GM12878 (cell line): ENCODE data around the gene PLEKHA1. TPM values are rescaled to one million over a fixed set of nuclear protein-coding genes. Genes with fewer than 3 reads are reported as not detected.

Experiments used
- ATAC-seq: fragments of 200-7000 bp; cut with Tn5 transposase; 3 replicates; pipeline ENCODE4 v1.9.1; 2020; ENCODE audit warnings: mild to moderate bottlenecking, moderate library complexity
- BruUV-seq: library from RNA; stranded (reverse); fragments of 400-500 nt; replicated peaks from 2 replicates; lab custom pipeline; 2021; lab: Mats Ljungman, UMichigan
- CTCF ChIA-PET: fragments of 300-600 bp; sonication (Branson Sonifier 250); formaldehyde crosslinking; extraction: SDS; loops from one replicate; lab custom pipeline; 2021; ENCODE audit warnings: inconsistent platforms; lab: Yijun Ruan, JAX
- POLR2A ChIA-PET: fragments of 350-600 bp; formaldehyde crosslinking; extraction: SDS; loops from one replicate; lab custom pipeline; 2021; ENCODE audit warnings: inconsistent platforms; lab: Charles Lee
- RAD21 ChIA-PET: fragments of 300-600 bp; sonication (Branson Sonifier 250); formaldehyde crosslinking; loops from one replicate; lab custom pipeline; 2023; ENCODE audit warnings: antibody characterized with exemption; ENCODE audit not compliant: unreplicated experiment; lab: Charles Lee
- SMC1A ChIA-PET: fragments of 300-600 bp; sonication (Branson Sonifier 250); formaldehyde crosslinking; loops from one replicate; lab custom pipeline; 2023; ENCODE audit not compliant: unreplicated experiment, uncharacterized antibody; lab: Charles Lee
- DNase-seq: peaks from one replicate; pipeline ENCODE4 v3.0.0-alpha.2; 2011; ENCODE audit warnings: low read depth, low spot score
- FAIRE-seq: peaks from 3 replicates; lab custom pipeline; 2011; peaks lifted over from hg19 to GRCh38; lab: Jason Lieb, UNC
- H2AFZ ChIP-seq: 2 replicates; pipeline ENCODE4 v1.6.0; 2011; ENCODE audit warnings: low read depth, low read length, control low read depth; ENCODE audit not compliant: control insufficient read depth
- H3K27ac ChIP-seq: 2 replicates; pipeline ENCODE4 v1.5.1; 2011; ENCODE audit warnings: control low read depth; ENCODE audit not compliant: control insufficient read depth, insufficient read depth
- H3K27me3 ChIP-seq, 2 experiments: replicated peaks in 1 of 2; 2 replicates each; pipeline versions ENCODE4 v1.6.0 to v1.6.1; 2011; ENCODE audit warnings: low read length in 1 of 2; ENCODE audit not compliant: control insufficient read depth in 2 of 2, insufficient read depth in 2 of 2
- H3K36me3 ChIP-seq, 2 experiments: 2 replicates each; pipeline ENCODE4 v1.5.1; 2011; ENCODE audit warnings: low read length in 1 of 2; ENCODE audit not compliant: control insufficient read depth in 2 of 2, insufficient read depth in 2 of 2
- H3K4me1 ChIP-seq: 2 replicates; pipeline ENCODE4 v1.6.1; 2011; ENCODE audit warnings: mild to moderate bottlenecking, low read length, moderate library complexity, mixed read lengths; ENCODE audit not compliant: control insufficient read depth, insufficient read depth
- H3K4me2 ChIP-seq: 2 replicates; pipeline ENCODE4 v1.6.0; 2011; ENCODE audit warnings: control low read depth; ENCODE audit not compliant: control insufficient read depth, insufficient read depth
- H3K4me3 ChIP-seq: fragments of 200-600 bp; sonication (generic); 2 replicates; pipeline ENCODE4 v1.5.1; 2016
- H3K79me2 ChIP-seq: 2 replicates; pipeline ENCODE4 v1.6.0; 2011; ENCODE audit warnings: low read length; ENCODE audit not compliant: control insufficient read depth, insufficient read depth
- H3K9ac ChIP-seq: 2 replicates; pipeline ENCODE4 v1.8.0; 2011; ENCODE audit warnings: low read length, control low read depth, mixed read lengths; ENCODE audit not compliant: control insufficient read depth, insufficient read depth
- H3K9me3 ChIP-seq: replicated peaks from 3 replicates; pipeline ENCODE4 v1.5.1; 2011; ENCODE audit warnings: mild to moderate bottlenecking, low read length; ENCODE audit not compliant: control insufficient read depth, insufficient read depth
- H4K20me1 ChIP-seq: 2 replicates; pipeline ENCODE4 v1.6.0; 2011; ENCODE audit not compliant: control insufficient read depth, insufficient read depth
- CBFB ChIP-seq: IDR thresholded peaks from 2 replicates; pipeline ENCODE4 v1.6.1; 2016; ENCODE audit warnings: antibody characterized with exemption, low read depth
- E2F4 ChIP-seq: IDR thresholded peaks from 2 replicates; pipeline ENCODE4 v1.6.1; 2012; ENCODE audit warnings: low read depth, low read length, improper control_type of control experiment
- HDGF ChIP-seq: fragments of 450-650 bp; IDR thresholded peaks from 2 replicates; pipeline ENCODE4 v1.6.1; 2016; ENCODE audit warnings: antibody characterized with exemption
- JUNB ChIP-seq: IDR thresholded peaks from 2 replicates; pipeline ENCODE4 v1.6.1; 2016; ENCODE audit warnings: antibody characterized with exemption, mild to moderate bottlenecking
- MXI1 ChIP-seq: fragments of 150-350 bp; IDR thresholded peaks from 2 replicates; pipeline ENCODE4 v1.6.1; 2011; ENCODE audit warnings: low read depth, mild to moderate bottlenecking, inconsistent platforms, low read length, improper control_type of control experiment
- NFXL1 ChIP-seq: fragments of 450-650 bp; IDR thresholded peaks from 2 replicates; pipeline ENCODE4 v1.6.1; 2017; ENCODE audit warnings: antibody characterized with exemption, mild to moderate bottlenecking, borderline replicate concordance
- NKRF ChIP-seq: fragments of 450-650 bp; conservative IDR thresholded peaks from 2 replicates; pipeline ENCODE4 v1.6.1; 2017; ENCODE audit warnings: mild to moderate bottlenecking, moderate library complexity
- PKNOX1 ChIP-seq: fragments of 450-650 bp; IDR thresholded peaks from 2 replicates; pipeline ENCODE4 v1.6.1; 2016; ENCODE audit warnings: mild to moderate bottlenecking
- SIN3A ChIP-seq: IDR thresholded peaks from 2 replicates; pipeline ENCODE4 v1.6.1; 2012; ENCODE audit warnings: low read depth, low read length, improper control_type of control experiment
- SKIL ChIP-seq: fragments of 450-650 bp; IDR thresholded peaks from 2 replicates; pipeline ENCODE4 v1.6.1; 2017; ENCODE audit warnings: mild to moderate bottlenecking, low read depth, inconsistent platforms; ENCODE audit not compliant: poor library complexity, severe bottlenecking
- STAT3 ChIP-seq: IDR thresholded peaks from 2 replicates; pipeline ENCODE4 v1.6.1; 2011; ENCODE audit warnings: low read depth, low read length, improper control_type of control experiment
- ZNF217 ChIP-seq: fragments of 450-650 bp; IDR thresholded peaks from 2 replicates; pipeline ENCODE4 v1.6.1; 2017; ENCODE audit warnings: antibody characterized with exemption, mild to moderate bottlenecking
- ZNF622 ChIP-seq: fragments of 450-650 bp; IDR thresholded peaks from 2 replicates; pipeline ENCODE4 v1.6.1; 2017; ENCODE audit warnings: mild to moderate bottlenecking, inconsistent platforms
- WGBS: methylation state at CpG from one replicate; pipeline ENCODE4 v1.1.6; 2016; ENCODE audit warnings: low lambda C conversion rate; ENCODE audit not compliant: insufficient replicate concordance, insufficient coverage; ENCODE audit errors: missing lambda C conversion rate; 5-methylcytosine and 5-hydroxymethylcytosine counted together
- in situ Hi-C: fragments of 300-500 bp; cut with MboI; formaldehyde crosslinking; loops from 9 replicates; pipeline ENCODE4 v1.14.3; 2018; ENCODE audit warnings: mixed read lengths
- intact Hi-C: fragments of 100-400 bp; cut with micrococcal nuclease; formaldehyde crosslinking; loops from one replicate; pipeline ENCODE4 v1.14.2; 2022; ENCODE audit not compliant: unreplicated experiment
- polyA plus RNA-seq, 11 experiments: library from polyadenylated mRNA; depleted of rRNA in 4 of 11; unstranded in 6 of 11; stranded (reverse) in 5 of 11; fragments of >200 nt; fragmentation: Nextera tagmentation in 4 of 11; fragmentation: Illumina TruSeq in 1 of 11; extraction: Ambion mirVana in 4 of 11; extraction: Trizol in 1 of 11; gene quantifications; 1 replicate in 1 of 11; 2 replicates in 10 of 11; pipeline versions ENCODE4 v1.2.1 to v1.2.3, GENCODE V29; 2011 to 2016; ENCODE audit warnings: inconsistent platforms in 2 of 11, missing spikeins in 2 of 11, low read depth in 1 of 11
- total RNA-seq, 4 experiments: library from RNA; depleted of rRNA in 3 of 4; stranded (reverse); fragments of >200 nt in 3 of 4; fragmentation: Illumina TruSeq in 1 of 4; extraction: Trizol in 1 of 4; gene quantifications; 2 replicates each; pipeline versions ENCODE4 v1.2.1 to v1.2.3, GENCODE V29; 2013 to 2021

PLEKHA1 gene
- total and polyA plus RNA-seq, 10 of the 15 experiments (the other 5 are each of a cell fraction or from before 2014, with no cell fraction given) = 0.15 to 6.0 (median 0.32) TPM

- H3K79me2 ChIP-seq = no peaks in the 10 kb centered on the region
- no peak overlapping the region for H3K4me3 ChIP-seq
- ChIA-PET RAD21 (interaction anchor here (1.3 kb wide), 1 partner anchor 47 kb away, joined by 4 read pairs; no protein-coding TSS in a partner anchor), CTCF (interaction anchor here (0.9 to 1.4 kb wide), 6 partner anchors 27 to 178 kb away, joined by 3 to 5 read pairs (median 3); no protein-coding TSS in a partner anchor), SMC1A (interaction anchor here (1.4 kb wide), 1 partner anchor 12 kb away, joined by 3 read pairs; no protein-coding TSS in a partner anchor), POLR2A (no interaction called here)
- H3K4me2 ChIP-seq = no peak overlapping the region
- TF ChIP-seq NKRF (no peak), PKNOX1 (no peak), JUNB (no peak), SIN3A (no peak), ZNF622 (no peak), MXI1 (no peak), SKIL (no peak), HDGF (no peak), E2F4 (no peak), STAT3 (no peak), CBFB (no peak), ZNF217 (no peak), NFXL1 (no peak)
- H4K20me1 ChIP-seq = no peaks in the 10 kb centered on the region
- WGBS = 38% methylated on average over 2 of the region's 2 CpGs
- in situ Hi-C loops = no loop called here
- no peak overlapping the region for H3K27ac ChIP-seq
- BruUV-seq = no TSS peak
- ATAC-seq (no peak), DNase-seq (no peak), FAIRE-seq (no peak)
- intact Hi-C loops = no loop called here
- no peaks in the 10 kb centered on the region for H3K36me3 ChIP-seq
- no peaks in the 10 kb centered on the region for H3K9me3 ChIP-seq
- no peaks in the 10 kb centered on the region for H3K4me1 ChIP-seq
- no peak overlapping the region for H2AFZ ChIP-seq
- H3K9ac ChIP-seq = no peak overlapping the region
- H3K27me3 ChIP-seq = no peaks in the 10 kb centered on the region
Measured at GRCh38 chr10:122387572-122387971, 13.1 kb downstream of the PLEKHA1 start.
